HuH-7 (cell line): Measurements from ENCODE around the gene SPATS2L.

Experiments
- DNase-seq: peaks from one replicate; pipeline ENCODE4 v3.0.0; 2011; ENCODE audit warnings: low spot score

SPATS2L gene

DNA sequence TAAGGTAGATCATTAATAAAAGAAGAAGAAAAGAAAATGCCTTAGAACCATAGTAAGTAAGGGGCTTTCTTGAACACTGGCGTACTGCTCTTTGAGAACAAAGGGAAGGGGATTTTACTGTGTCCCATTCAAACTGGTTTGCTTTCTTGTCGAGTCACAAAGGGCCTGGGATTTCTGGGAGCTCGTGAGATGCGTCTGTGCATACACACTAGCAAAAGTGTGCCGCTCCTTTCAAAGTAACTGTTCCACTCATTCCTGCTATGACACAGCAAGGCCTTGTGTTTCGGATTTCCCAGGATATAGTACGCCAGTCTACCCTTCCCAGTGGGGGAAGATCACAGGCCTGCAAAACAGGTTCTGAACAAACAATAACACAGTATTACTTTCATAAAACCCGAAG, 110.4 kb downstream of the SPATS2L start:
- no peak for DNase-seq

DNA sequence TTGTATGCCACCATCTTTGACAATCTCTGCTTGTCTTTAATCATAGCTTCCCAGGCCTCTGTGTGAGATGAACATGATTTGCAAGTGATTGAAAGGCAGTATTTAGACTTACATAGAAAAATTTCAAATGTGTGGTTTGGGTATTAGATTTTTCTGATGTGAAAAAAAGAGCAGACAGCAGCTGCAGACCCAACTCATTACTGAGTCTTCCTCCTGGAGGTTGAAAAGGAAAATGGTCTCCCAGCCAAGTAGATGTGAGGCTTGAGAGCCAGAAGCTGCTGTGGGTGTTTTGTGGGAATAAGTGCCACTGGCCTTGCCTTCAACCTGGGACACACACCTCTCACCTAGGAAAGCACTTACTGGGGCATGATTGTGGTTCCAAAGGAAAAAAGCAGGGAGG, 110.9 kb downstream of the SPATS2L start:
- no peak for DNase-seq

- DNase-seq: no peak
Measured at GRCh38 chr2:200418399-200418798, 111.9 kb downstream of the SPATS2L start.

DNA sequence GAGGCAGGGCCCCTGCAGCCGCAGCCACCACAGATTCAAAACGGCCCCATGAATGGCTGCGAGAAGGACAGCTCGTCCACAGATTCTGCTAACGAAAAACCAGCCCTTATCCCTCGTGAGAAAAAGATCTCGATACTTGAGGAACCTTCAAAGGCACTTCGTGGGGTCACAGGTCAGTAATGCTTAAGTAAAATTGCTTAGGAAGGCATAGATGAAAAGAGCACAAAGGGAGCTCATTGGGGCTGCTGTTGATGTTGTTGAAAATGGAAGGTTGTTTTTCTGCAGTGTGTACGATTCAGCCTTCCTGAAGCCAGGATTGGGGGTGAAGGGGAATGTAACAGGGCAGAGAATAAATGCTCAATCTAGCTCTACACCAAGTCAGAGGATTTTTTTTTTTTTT, 112.8 kb downstream of the SPATS2L start:
- DNase-seq: no peak

GRCh38 chr2:200421270-200421669, 114.8 kb downstream of the SPATS2L start:
- no peak for DNase-seq

DNA sequence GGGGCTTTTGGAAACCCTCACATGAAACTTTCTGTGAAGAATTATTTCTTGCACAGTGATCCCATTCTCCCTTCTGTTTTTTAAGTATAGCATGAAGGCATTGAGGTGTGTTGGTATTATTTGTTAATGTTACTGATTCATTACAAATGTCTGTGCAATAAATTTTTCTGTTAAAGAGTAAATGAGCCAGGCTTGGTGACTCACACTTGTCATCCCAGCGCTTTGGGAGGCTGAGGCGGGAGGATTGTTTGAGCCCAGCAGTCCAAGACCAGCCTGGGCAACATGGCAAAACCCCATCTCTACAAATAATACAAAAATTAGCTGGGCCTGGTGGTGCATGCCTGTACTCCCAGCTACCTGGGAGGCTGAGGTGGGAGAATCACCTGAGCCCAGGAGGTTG, 115.6 kb downstream of the SPATS2L start:
- DNase-seq: no peak

DNA sequence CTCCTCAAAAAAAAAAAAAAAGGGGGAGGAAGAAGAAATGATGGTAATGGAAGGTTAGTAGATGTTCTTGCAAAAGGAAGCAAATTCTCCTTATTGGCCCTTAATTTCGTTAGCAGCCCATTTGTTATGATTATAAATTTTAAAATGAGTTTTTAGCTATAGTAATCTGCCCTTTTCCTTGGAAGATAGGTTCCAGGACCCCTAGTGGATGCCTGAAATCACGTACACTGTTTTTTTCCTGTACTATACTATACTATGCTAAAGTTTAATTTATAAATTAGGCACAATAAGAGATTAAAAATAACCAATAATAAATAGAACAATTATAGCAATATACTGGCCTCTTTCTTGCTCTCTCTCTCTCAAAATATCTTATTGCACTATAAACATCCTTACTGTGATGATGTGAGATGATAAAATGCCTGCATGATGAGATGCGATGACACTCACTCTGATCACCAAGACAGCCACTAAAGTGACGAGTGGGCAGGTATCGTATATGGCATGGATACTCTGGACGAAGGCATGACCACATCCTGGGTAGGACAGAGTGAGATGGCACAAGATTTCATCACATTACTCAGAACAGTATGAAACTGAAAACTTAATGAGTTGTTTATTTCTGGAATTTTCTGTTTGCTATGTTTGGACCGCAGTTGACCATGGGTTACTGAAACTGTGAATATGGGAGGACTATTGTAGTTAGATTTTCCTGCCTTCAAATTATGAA, 116.2 kb downstream of the SPATS2L start:
- no peak for DNase-seq

DNA sequence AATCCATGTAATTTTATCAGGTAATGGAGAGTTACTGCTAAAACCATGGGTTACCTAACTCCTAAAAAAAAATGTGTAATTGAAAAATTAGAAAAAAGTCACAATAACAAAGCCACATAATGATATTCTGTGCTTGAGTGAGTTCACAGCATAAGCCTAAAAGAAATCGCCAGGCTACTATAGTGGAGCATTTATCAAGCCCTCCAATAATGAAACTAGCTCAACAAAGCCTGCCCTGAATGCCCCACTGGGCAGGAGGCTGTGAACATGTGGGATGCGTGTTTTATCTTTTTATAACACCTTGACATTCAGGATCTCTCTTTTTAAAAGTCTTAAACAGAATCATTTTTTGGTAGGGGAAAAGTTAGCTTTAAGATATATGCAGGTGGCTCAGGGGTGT, 117.0 kb downstream of the SPATS2L start:
- no peak for DNase-seq

GRCh38 chr2:200425026-200425821, 118.7 kb downstream of the SPATS2L start:
- no peak for DNase-seq

GRCh38 chr2:200426754-200427153, 120.3 kb downstream of the SPATS2L start:
- DNase-seq: no peak

DNA sequence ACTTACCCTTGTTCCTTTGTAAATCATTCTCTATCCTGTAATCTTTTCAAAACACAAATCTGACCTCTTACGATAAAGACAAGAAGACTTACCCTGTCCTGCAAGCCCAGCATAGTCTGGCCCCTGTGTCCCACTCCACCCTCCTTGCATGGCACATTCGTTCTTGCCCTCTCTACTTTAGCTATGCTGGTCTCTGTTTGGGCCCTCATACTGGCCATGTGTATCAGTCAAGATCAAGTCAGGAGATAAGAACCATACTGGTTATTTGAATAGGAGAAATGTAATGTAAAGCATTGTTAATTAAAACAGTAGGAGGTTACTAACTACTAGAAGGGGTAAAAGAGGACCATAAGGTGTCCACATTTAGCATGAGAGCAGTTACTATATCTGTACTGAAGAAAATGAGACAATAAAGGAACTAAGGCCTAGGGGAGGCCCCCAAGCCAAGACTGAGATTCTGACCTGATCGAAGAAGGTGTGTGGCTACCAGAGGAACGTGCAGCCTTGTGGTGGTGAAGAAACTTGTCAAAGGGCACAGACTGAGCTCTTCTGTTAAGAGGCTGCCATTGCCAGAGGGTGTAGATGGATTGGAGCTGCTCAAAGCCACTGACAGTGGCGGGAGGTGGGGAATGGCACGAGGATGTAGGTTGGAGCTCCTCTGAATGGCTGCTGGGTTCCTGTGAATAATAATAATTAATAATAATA, 122.6 kb downstream of the SPATS2L start:
- DNase-seq: no peak

GRCh38 chr2:200430017-200430416, 123.5 kb downstream of the SPATS2L start:
- no peak for DNase-seq

DNA sequence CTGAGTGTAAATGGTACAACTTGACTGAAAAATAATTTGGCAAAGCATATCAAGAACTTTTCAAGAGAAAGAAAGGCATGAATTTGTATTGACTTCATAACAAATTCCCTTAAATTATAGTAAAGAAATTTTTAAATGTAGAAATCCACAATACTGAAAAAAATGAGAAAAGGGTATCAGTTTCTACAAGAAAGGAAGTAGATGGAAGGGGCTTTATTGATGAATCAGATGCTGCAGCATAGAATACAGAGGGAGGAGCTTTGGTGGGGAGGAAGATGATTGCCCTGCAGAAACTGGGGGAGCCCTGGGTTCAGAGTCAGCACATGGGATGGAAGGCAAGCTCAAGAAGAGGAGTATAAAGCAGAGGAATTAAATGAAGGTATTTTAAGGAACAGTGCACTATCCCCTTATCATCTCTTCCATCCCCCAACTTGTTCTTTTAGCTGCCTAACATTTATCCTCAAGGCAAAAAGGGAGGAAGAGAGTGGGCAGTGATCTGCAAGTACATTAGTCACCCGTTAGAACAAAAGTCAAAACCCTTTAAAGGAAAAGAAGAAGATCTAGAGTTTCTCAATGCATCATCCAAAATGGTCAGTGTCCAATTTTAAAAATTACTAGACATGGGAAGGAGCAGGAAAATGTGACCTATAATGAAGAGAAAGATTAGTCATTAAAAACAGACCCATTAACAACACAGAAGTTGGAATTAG, 125.7 kb downstream of the SPATS2L start:
- no peak for DNase-seq

GRCh38 chr2:200435379-200435778, 128.9 kb downstream of the SPATS2L start:
- no peak for DNase-seq

GRCh38 chr2:200438251-200438650, 131.8 kb downstream of the SPATS2L start:
- no peak for DNase-seq

DNA sequence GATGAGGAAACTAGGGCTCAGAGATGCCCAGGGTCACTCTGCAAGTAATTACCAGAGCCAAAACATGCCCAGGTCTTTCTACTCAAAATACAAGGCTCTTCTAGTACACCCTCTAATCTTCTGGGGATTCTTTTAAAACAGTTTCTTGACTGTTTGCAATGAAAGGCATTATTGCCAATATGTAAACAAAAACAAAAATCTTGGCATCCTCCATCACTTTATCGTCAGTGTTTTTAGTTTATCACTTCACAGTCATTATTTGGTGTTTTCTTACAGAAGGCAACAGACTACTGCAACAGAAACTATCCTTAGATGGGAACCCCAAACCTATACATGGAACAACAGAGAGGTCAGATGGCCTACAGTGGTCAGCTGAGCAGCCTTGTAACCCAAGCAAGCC, 132.4 kb downstream of the SPATS2L start:
- DNase-seq: no peak

DNA sequence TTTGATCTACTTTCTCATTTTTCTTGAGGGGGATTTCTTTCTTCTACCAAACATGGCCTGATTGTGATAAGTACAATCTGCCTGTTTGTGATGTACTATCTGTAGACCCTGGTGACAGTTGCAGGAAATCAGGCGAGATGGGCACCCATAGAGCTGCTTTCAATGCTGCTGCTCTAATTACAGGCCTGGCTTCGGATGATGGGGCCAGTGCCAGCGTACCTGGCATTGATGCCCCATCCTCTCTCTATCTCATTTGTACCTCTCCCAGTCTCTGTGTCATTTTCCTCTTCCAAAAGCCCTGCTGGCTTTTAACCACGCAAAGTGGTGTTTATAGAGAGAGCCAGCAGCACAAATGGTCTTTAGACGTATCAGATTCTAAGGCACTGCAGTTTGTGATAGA, 133.5 kb downstream of the SPATS2L start:
- DNase-seq: no peak

DNA sequence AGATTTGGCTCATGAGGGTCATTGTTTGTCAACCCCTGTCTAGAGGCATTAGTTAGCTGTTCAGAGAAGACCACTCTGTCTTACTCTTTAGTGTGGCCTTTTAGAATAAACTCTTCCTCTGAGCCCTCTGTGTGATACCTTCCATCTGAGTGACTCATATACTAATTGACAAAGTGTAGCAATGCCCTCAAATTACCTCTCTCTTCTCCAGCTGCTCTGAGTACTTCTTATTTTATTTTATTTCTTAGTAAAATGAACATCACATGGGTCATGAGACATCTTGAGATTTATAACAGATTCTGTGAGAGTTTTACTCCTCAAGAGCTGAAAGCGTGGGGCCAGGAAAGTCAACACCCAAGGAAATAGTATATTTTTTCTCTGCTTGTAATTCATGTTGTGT, 136.0 kb downstream of the SPATS2L start:
- no peak for DNase-seq

DNA sequence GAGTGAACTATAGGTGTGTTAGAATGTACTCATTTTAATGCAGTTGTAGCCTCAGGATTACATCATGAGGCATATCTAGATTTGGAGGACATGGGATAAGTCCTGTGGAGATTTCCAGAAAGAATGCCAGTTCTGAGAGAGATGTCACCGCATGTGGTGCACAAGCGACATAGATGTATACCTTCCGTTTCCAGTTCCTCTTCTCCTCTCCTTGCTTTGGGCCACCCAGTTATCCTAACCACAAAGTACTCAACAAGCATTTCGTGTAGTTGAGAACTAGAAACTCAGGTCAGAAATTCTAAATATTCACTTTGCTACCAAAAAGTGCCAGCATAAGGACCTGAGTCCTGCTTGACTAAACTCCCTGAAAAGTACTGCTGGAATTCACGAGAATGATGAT, 136.9 kb downstream of the SPATS2L start:
- DNase-seq: no peak

GRCh38 chr2:200443916-200444315, 137.4 kb downstream of the SPATS2L start:
- no peak for DNase-seq

DNA sequence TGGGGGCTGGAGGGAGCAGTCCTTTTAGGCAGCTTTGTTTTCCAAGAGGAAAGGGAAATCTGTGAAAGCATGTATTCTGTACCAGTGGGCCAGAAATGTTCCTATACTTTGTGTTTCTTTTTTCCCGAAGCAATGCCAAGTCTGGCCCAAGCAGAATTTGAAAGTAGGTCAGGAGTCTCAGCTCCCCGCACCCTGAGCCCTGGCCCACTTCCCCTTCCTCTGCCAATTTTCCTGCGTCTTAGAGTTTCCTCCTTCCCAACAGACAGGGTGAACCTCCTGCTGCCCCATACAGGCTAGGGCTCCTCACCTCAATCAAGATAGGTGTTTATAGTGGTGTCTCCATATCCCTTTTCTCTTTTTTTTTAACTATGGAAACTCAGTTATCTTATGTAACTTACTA, 138.0 kb downstream of the SPATS2L start:
- DNase-seq: no peak

DNA sequence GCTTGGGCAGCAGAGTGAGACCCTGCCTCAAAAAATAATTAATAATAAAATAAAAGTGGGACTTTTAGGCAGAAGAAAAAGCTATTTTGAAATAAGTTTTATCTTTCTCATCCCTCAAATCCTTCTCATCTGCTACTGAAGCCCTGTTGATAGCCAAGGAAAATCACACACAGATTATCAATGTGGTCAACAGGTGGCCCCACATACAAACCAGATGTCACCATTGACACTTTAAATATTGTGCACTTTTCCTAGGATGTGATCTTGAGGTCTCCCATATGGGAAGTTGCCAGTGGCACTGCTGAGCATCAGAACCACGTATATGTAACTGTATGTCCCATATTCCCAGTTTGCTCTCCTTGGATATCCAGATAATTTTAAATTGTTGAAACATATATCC, 138.8 kb downstream of the SPATS2L start:
- no peak for DNase-seq
